Esophagus squamous epithelium (tissue), 5 donors: ENCODE data around the gene PRKAA1. TPM values are rescaled to one million over a fixed set of nuclear protein-coding genes. Genes with fewer than 3 reads are reported as not detected.
"Not testable (repeated sequence)": the region's sequence is repeated elsewhere in the genome, so short reads cannot be mapped to it uniquely, and the experiment has no call there.

Experiments used
- DNase-seq: peaks from one replicate; lab custom pipeline; 2025; lab: John Stamatoyannopoulos, UW
- H3K27ac ChIP-seq, 4 donors: fragments of 200-600 bp; sonication (generic); one replicate each; pipeline ENCODE4 v1.5.1; 2016 to 2019; ENCODE audit warnings: mild to moderate bottlenecking in 1 of 4
- H3K27me3 ChIP-seq, 4 donors: fragments of 200-600 bp; sonication (generic); 1 replicate in 3 of 4; 2 replicates in 1 of 4; pipeline versions ENCODE4 v1.5.1 to v1.6.0; 2017 to 2021; ENCODE audit warnings: antibody characterized with exemption in 1 of 4
- H3K36me3 ChIP-seq, 3 donors: fragments of 200-600 bp; sonication (generic); one replicate each; pipeline ENCODE4 v1.5.1; 2016 to 2019
- H3K4me1 ChIP-seq, 3 donors: fragments of 200-600 bp; sonication (generic); one replicate each; pipeline ENCODE4 v1.5.1; 2017 to 2019
- H3K4me3 ChIP-seq, 4 donors: fragments of 200-600 bp; sonication (generic); 1 replicate in 3 of 4; 2 replicates in 1 of 4; pipeline ENCODE4 v1.5.1; 2016 to 2019; ENCODE audit warnings: mild to moderate bottlenecking in 2 of 4, moderate library complexity in 1 of 4
- H3K9me3 ChIP-seq, 3 donors: fragments of 200-600 bp; sonication (generic); one replicate each; pipeline ENCODE4 v1.5.1; 2016 to 2019
- CTCF ChIP-seq, 6 experiments: fragments of 450-650 bp in 4 of 6; fragments of 200-600 bp in 2 of 6; sonication (generic) in 2 of 6; IDR thresholded peaks; one replicate each; pipeline ENCODE4 v1.5.1; 2016 to 2019; ENCODE audit warnings: antibody characterized with exemption in 6 of 6, mild to moderate bottlenecking in 4 of 6, moderate library complexity in 4 of 6
- POLR2A ChIP-seq, 4 donors: fragments of 450-650 bp; IDR thresholded peaks; one replicate each; pipeline ENCODE4 v1.6.1; 2017; ENCODE audit warnings: antibody characterized with exemption in 4 of 4, mild to moderate bottlenecking in 4 of 4, moderate library complexity in 3 of 4
- WGBS, 2 donors: methylation state at CpG; one replicate each; pipeline ENCODE4 v1.1.5; 2018; 5-methylcytosine and 5-hydroxymethylcytosine counted together
- intact Hi-C: fragments of 100-400 bp; cut with DNase I; formaldehyde crosslinking; loops from one replicate; pipeline ENCODE4 v1.15.0; 2022
- total RNA-seq, 4 donors: library from RNA; depleted of rRNA; stranded (reverse); fragments of >200 nt; gene quantifications; one replicate each; pipeline ENCODE4 v1.1.0, GENCODE V29; 2016
- donor health status: DM: yes; HTN: yes; CAD: no.

PRKAA1 gene
- total RNA-seq, 4 donors from 2014 or later = 32.0 to 61.9 (median 51.9) TPM

GRCh38 chr5:40791715-40792139 lies 6.4 kb downstream of the PRKAA1 start:
- H3K36me3 ChIP-seq = peaks cover 0 to 17% (median 0%) of the 10 kb centered on the region in 3 donors
- H3K9me3 ChIP-seq = no peaks in the 10 kb centered on the region
- no peak for DNase-seq
- no peak overlapping the region for H3K27ac ChIP-seq
- H3K4me1 ChIP-seq = peaks cover 0 to 54% (median 26%) of the 10 kb centered on the region in 3 donors
- TF ChIP-seq CTCF (IDR thresholded peaks at IDR 0.05) = no peak
- TF ChIP-seq POLR2A (IDR thresholded peaks at IDR 0.05) = no peak
- H3K4me3 ChIP-seq = no peak overlapping the region
- no peaks in the 10 kb centered on the region for H3K27me3 ChIP-seq
- WGBS, 2 donors = 51 to 52% methylated on average over 3 of the region's 3 CpGs
- intact Hi-C loops = no loop called here

- 44 to 49% methylated on average over 3 of the region's 3 CpGs for WGBS, 2 donors
- no peak for TF ChIP-seq POLR2A (IDR thresholded peaks at IDR 0.05)
- H3K36me3 ChIP-seq = peaks cover 0 to 17% (median 0%) of the 10 kb centered on the region in 3 donors
- intact Hi-C loops = no loop called here
- no peak for DNase-seq
- H3K9me3 ChIP-seq = no peaks in the 10 kb centered on the region
- H3K4me1 ChIP-seq = peaks cover 0 to 47% (median 20%) of the 10 kb centered on the region in 3 donors
- H3K4me3 ChIP-seq = peak overlapping the region in 1 of 4 donors; percentile 13
- no peaks in the 10 kb centered on the region for H3K27me3 ChIP-seq
- H3K27ac ChIP-seq = no peak overlapping the region
Measured at GRCh38 chr5:40790947-40791593, 7.1 kb downstream of the PRKAA1 start.

- DNase-seq, H3K9me3 ChIP-seq, H3K27ac ChIP-seq, intact Hi-C loops, H3K4me3 ChIP-seq, H3K27me3 ChIP-seq: not testable (repeated sequence)
- Histone ChIP-seq H3K4me1 (peaks cover 0 to 38% (median 11%) of the 10 kb centered on the region in 3 donors), H3K36me3 (peaks cover 0 to 17% (median 0%) of the 10 kb centered on the region in 3 donors)
- 83 to 97% methylated on average over 5 of the region's 5 CpGs for WGBS, 2 donors
Measured at GRCh38 chr5:40788941-40789340, 9.2 kb downstream of the PRKAA1 start.

GRCh38 chr5:40787986-40788385 lies 10.2 kb downstream of the PRKAA1 start:
- H3K4me1 ChIP-seq = peaks cover 0 to 33% (median 11%) of the 10 kb centered on the region in 3 donors
- intact Hi-C loops = no loop called here
- WGBS, 2 donors = 95 to 100% methylated on average over 1 of the region's 1 CpG
- no peak for TF ChIP-seq POLR2A (IDR thresholded peaks at IDR 0.05)
- no peak for TF ChIP-seq CTCF (IDR thresholded peaks at IDR 0.05)
- no peak overlapping the region for H3K27ac ChIP-seq
- no peaks in the 10 kb centered on the region for H3K9me3 ChIP-seq
- H3K4me3 ChIP-seq = no peak overlapping the region
- no peak for DNase-seq
- H3K27me3 ChIP-seq = no peaks in the 10 kb centered on the region
- H3K36me3 ChIP-seq = peaks cover 0 to 17% (median 0%) of the 10 kb centered on the region in 3 donors

- intact Hi-C loops, H3K4me3 ChIP-seq, H3K27me3 ChIP-seq, H3K27ac ChIP-seq, DNase-seq, H3K9me3 ChIP-seq: not testable (repeated sequence)
- WGBS, 2 donors = 97 to 100% methylated on average over 3 of the region's 3 CpGs
- H3K36me3 ChIP-seq = peaks cover 0 to 17% (median 0%) of the 10 kb centered on the region in 3 donors
- H3K4me1 ChIP-seq = peaks cover 0 to 28% (median 9%) of the 10 kb centered on the region in 3 donors
Measured at GRCh38 chr5:40786664-40787063, 11.5 kb downstream of the PRKAA1 start.

GRCh38 chr5:40784916-40785315 lies 13.3 kb downstream of the PRKAA1 start:
- Histone ChIP-seq H3K36me3 (peaks cover 0 to 17% (median 0%) of the 10 kb centered on the region in 3 donors), H3K27me3 (no peaks in the 10 kb centered on the region), H3K9me3 (no peaks in the 10 kb centered on the region), H3K4me3 (no peak overlapping the region), H3K4me1 (peaks cover 0 to 33% (median 3%) of the 10 kb centered on the region in 3 donors), H3K27ac (no peak overlapping the region)
- DNase-seq = no peak
- intact Hi-C loops = no loop called here
- no peak for TF ChIP-seq POLR2A (IDR thresholded peaks at IDR 0.05)
- TF ChIP-seq CTCF (IDR thresholded peaks at IDR 0.05) = no peak
- WGBS, 2 donors = 81 to 85% methylated on average over 1 of the region's 1 CpG
